Measurements from ENCODE around the gene SPI1. TPM values are rescaled to one million over a fixed set of nuclear protein-coding genes. Genes with fewer than 3 reads are reported as not detected.
A peak's percentile ranks its signal among the peaks of the same experiment; 100 is the strongest.

The SPI1 gene
- total and polyA plus RNA-seq, 2 donors (not counting 1 experiment from before 2014, with no cell fraction given) = 98.3 to 119 TPM

GRCh38 chr11:47426062-47426956 is 48.0 kb upstream of the SPI1 start, which contains the start of gene PSMC3:
Gene PSMC3, minus strand, starts transcription at chr11:47426439. Its CDS starts 160 bp downstream, at chr11:47426279.
- Histone ChIP-seq H3K79me2 (ENCODE audit: control insufficient read depth, insufficient read depth, low read length) (peaks cover 29% of the 10 kb centered on the region), H3K36me3 (replicated peaks in 1 of 2; ENCODE audit: control extremely low read depth in 1 of 2, control insufficient read depth in 1 of 2, extremely low read depth in 1 of 2, insufficient read depth in 2 of 2, low read length in 1 of 2) (peaks cover 0 to 25% of the 10 kb centered on the region in 2 experiments), H3K4me1 (ENCODE audit: control insufficient read depth in 2 of 2, insufficient read depth in 2 of 2, low read length in 2 of 2) (peaks cover 9 to 22% of the 10 kb centered on the region in 2 donors), H3K27me3 (replicated peaks in 1 of 4; ENCODE audit: control extremely low read depth in 1 of 4, control insufficient read depth in 3 of 4, insufficient read depth in 4 of 4, low read length in 3 of 4) (no peaks in the 10 kb centered on the region), H2AFZ (ENCODE audit: insufficient read depth, low read depth, low read length, poor library complexity, severe bottlenecking) (peak within 1 kb of the TSS; percentile 100), H3K4me2 (replicated peaks; ENCODE audit: low read depth, low read length, poor library complexity, severe bottlenecking) (peak within 1 kb of the TSS; percentile 73), H4K20me1 (ENCODE audit: control insufficient read depth, insufficient read depth, low read length, poor library complexity, severe bottlenecking) (no peaks in the 10 kb centered on the region), H3K27ac (ENCODE audit: low read length in 2 of 2) (peak within 1 kb of the TSS; percentile 78 to 94), H3K9me3 (ENCODE audit: control extremely low read depth in 1 of 3, control insufficient read depth in 2 of 3, insufficient read depth in 1 of 3, low read length in 2 of 3) (no peaks in the 10 kb centered on the region), H3K4me3 (ENCODE audit: control extremely low read depth in 1 of 5, extremely low read depth in 1 of 5, insufficient read depth in 1 of 5, low read depth in 2 of 5, low read length in 4 of 5) (peak within 1 kb of the TSS; percentile 88 to 99 (median 93)), H3K9ac (ENCODE audit: low read length) (peak within 1 kb of the TSS; percentile 97)
- TF ChIP-seq EZH2 (IDR thresholded peaks at IDR 0.05; ENCODE audit: borderline replicate concordance, insufficient read depth, low read depth, low read length, poor library complexity, severe bottlenecking) = no peak
- TF ChIP-seq CTCF (IDR thresholded peaks at IDR 0.05) = no peak
- H3K9me3 Mint-ChIP-seq (ENCODE audit: insufficient read depth) = no peaks in the 10 kb centered on the region
- no peaks in the 10 kb centered on the region for H3K27me3 Mint-ChIP-seq
- CTCF ChIA-PET = interaction anchor here (0.6 to 4.3 kb wide), 5 partner anchors 14 to 295 kb away, joined by 3 to 35 read pairs (median 4); no protein-coding TSS in a partner anchor
- under 1% methylated on average over 61 of the region's 62 CpGs for WGBS (ENCODE audit: insufficient coverage)
- ATAC-seq (ENCODE audit: low read depth) (peak; percentile 98), DNase-seq (peak; percentile 97)
- POLR2A ChIA-PET = interaction anchor here (0.7 to 1.7 kb wide), 4 partner anchors 13 to 178 kb away, joined by 3 to 10 read pairs (median 4); partner anchors contain the start of gene ACP2
- peak within 1 kb of the TSS; percentile 100 for H3K4me3 Mint-ChIP-seq
- H3K27ac Mint-ChIP-seq = peak within 1 kb of the TSS; percentile 98
- intact Hi-C loops (cut with micrococcal nuclease) = loop anchor here (1.0 to 5.0 kb wide), 13 partner anchors 18 to 726 kb away; partner anchors contain the start of genes ACP2, AGBL2, ARHGAP1 and CELF1
- peaks cover 25% of the 10 kb centered on the region for H3K4me1 Mint-ChIP-seq

Measured in B cell (primary cell).